ENCODE measurements around the gene CTNNA3.

GRCh38 chr10:65945061-65945460 lies 1750.9 kb downstream of the CTNNA3 start:
- TF ChIP-seq CTCF (IDR thresholded peaks at IDR 0.05) (no peak), POLR2A (IDR thresholded peaks at IDR 0.05) (no peak)

All from uterus (tissue), 2 donors.